K562 (cell line): Measurements from ENCODE around the gene RAE1. TPM values are rescaled to one million over a fixed set of nuclear protein-coding genes. Genes with fewer than 3 reads are reported as not detected.
A peak's percentile ranks its signal among the peaks of the same experiment; 100 is the strongest.

ENCODE experiments used
- ATF7 ChIP-seq: fragments of 450-650 bp; IDR thresholded peaks from 2 replicates; pipeline ENCODE4 v1.7.1; 2014; ENCODE audit warnings: mild to moderate bottlenecking, moderate library complexity
- ETV6 ChIP-seq, 3 experiments: fragments of 150-350 bp in 1 of 3; sonication (generic) in 1 of 3; formaldehyde crosslinking in 1 of 3; IDR thresholded peaks; 2 replicates each; pipeline versions ENCODE4 v1.6.1 to v1.8.0; 2014 to 2022; ENCODE audit warnings: borderline replicate concordance in 2 of 3, low read depth in 2 of 3, antibody characterized with exemption in 1 of 3, low read length in 1 of 3, mild to moderate bottlenecking in 1 of 3, missing genetic modification reagents in 1 of 3
- HMGN3 ChIP-seq: IDR thresholded peaks from 2 replicates; pipeline ENCODE4 v1.6.1; 2011; ENCODE audit warnings: borderline replicate concordance, low read depth, mild to moderate bottlenecking, mixed read lengths, low read length; ENCODE audit not compliant: insufficient read length; ENCODE audit errors: extremely low read depth
- MXI1 ChIP-seq: IDR thresholded peaks from 2 replicates; pipeline ENCODE4 v1.6.1; 2011; ENCODE audit warnings: low read depth, mild to moderate bottlenecking, improper control_type of control experiment, low read length
- PBX2 ChIP-seq, 2 experiments: IDR thresholded peaks in 1 of 2; conservative IDR thresholded peaks in 1 of 2; 2 replicates each; pipeline ENCODE4 v1.6.1; 2016; ENCODE audit warnings: low read depth in 2 of 2, mild to moderate bottlenecking in 1 of 2, missing compliant biosample characterization in 1 of 2, missing genetic modification characterization in 1 of 2, moderate library complexity in 1 of 2
- PHF8 ChIP-seq: fragments of 200-600 bp; sonication (generic); IDR thresholded peaks from 2 replicates; pipeline ENCODE4 v1.6.1; 2012; ENCODE audit warnings: mixed run types, mild to moderate bottlenecking, inconsistent platforms, low read length, moderate library complexity, borderline replicate concordance
- SIN3A ChIP-seq, 2 experiments: fragments of 150-350 bp in 1 of 2; IDR thresholded peaks; 2 replicates each; pipeline ENCODE4 v1.6.1; 2011 to 2016; ENCODE audit warnings: borderline replicate concordance in 2 of 2, low read depth in 2 of 2, low read length in 2 of 2, mild to moderate bottlenecking in 2 of 2, moderate library complexity in 2 of 2; ENCODE audit not compliant: control insufficient read depth in 1 of 2
- ZKSCAN1 ChIP-seq: fragments of 150-350 bp; IDR thresholded peaks from 2 replicates; pipeline ENCODE4 v1.6.1; 2016; ENCODE audit warnings: low read depth, low read length
- ZNF583 ChIP-seq: fragments of 250-450 bp; sonication (Bioruptor Pico); IDR thresholded peaks from 2 replicates; pipeline ENCODE4 v1.4.0; 2020
- polyA plus RNA-seq, 8 experiments: library from polyadenylated mRNA; depleted of rRNA in 4 of 8; stranded (reverse) in 5 of 8; unstranded in 3 of 8; fragments of >200 nt; fragmentation: Nextera tagmentation in 2 of 8; fragmentation: Illumina TruSeq in 1 of 8; extraction: Ambion mirVana in 2 of 8; extraction: Trizol in 1 of 8; gene quantifications; 2 replicates each; pipeline versions ENCODE4 v1.2.1 to v1.2.3, GENCODE V29; 2011 to 2014; ENCODE audit warnings: inconsistent platforms in 1 of 8, missing spikeins in 1 of 8
- total RNA-seq, 7 experiments: library from RNA; depleted of rRNA in 6 of 7; stranded (reverse); fragments of >200 nt in 6 of 7; fragmentation: Illumina TruSeq in 2 of 7; extraction: Trizol in 2 of 7; gene quantifications; 2 replicates each; pipeline versions ENCODE4 v1.2.1 to v1.2.3, GENCODE V29; 2011 to 2021; ENCODE audit warnings: low replicate concordance in 1 of 7
- TF ChIP-seq, protein P1 (sequence below), 2 experiments: fragments of 200-800 bp in 1 of 2; sonication (Bioruptor generic) in 1 of 2; sonication (generic) in 1 of 2; formaldehyde crosslinking in 1 of 2; IDR thresholded peaks in 1 of 2; conservative IDR thresholded peaks in 1 of 2; 2 replicates each; pipeline versions ENCODE4 v1.5.0 to v1.6.1; 2016 to 2020; ENCODE audit warnings: missing compliant biosample characterization in 1 of 2, missing genetic modification characterization in 1 of 2, missing genetic modification reagents in 1 of 2
- TF ChIP-seq, protein P2 (sequence below): fragments of 450-650 bp; IDR thresholded peaks from 2 replicates; pipeline ENCODE4 v1.6.1; 2018; ENCODE audit not compliant: partially characterized antibody
- TF ChIP-seq, protein P3 (sequence below): IDR thresholded peaks from 2 replicates; pipeline ENCODE4 v1.6.1; 2011; ENCODE audit warnings: borderline replicate concordance, low read depth, mild to moderate bottlenecking, moderate library complexity, low read length; ENCODE audit not compliant: insufficient read depth, poor library complexity, severe bottlenecking

RAE1 gene
- total and polyA plus RNA-seq, 9 of the 15 experiments (the other 6 are each of a cell fraction or from before 2014, with no cell fraction given) = 33.7 to 248 (median 77.7) TPM

- TF ChIP-seq ETV6 (IDR thresholded peaks at IDR 0.05; ENCODE audit: borderline replicate concordance in 1 of 2, low read depth in 2 of 2, low read length in 1 of 2) (0 out of 4 replicates have a peak, but pooled peaks of 1 of the 2 experiments have one; percentile 11), ETV6 (CRISPR knock-in tag; IDR thresholded peaks at IDR 0.05; ENCODE audit: borderline replicate concordance) (no peak), ATF7 (peak; percentile 70), ZNF583 (CRISPR knock-in tag) (0 out of 2 replicates have a peak, but pooled peaks have one; percentile 23), MXI1 (peak; percentile 46; the same call in 1 of the 2 replicates), PBX2 (CRISPR knock-in tag; IDR thresholded peaks at IDR 0.05; ENCODE audit: low read depth) (no peak), PBX2 (tag; conservative IDR thresholded peaks at IDR 0.05; ENCODE audit: low read depth) (peak; percentile 71), PHF8 (peak; percentile 51; the same call in 1 of the 2 replicates), ZKSCAN1 (peak; percentile 30; the same call in 1 of the 2 replicates), HMGN3 (peak; percentile 41), SIN3A (IDR thresholded peaks at IDR 0.05; ENCODE audit: borderline replicate concordance in 2 of 2, control insufficient read depth in 1 of 2, low read depth in 2 of 2, low read length in 2 of 2) (peak in 1 of 2 experiments; percentile 72; a peak in 1 of 4 replicates)
- TF ChIP-seq, protein P1, sequence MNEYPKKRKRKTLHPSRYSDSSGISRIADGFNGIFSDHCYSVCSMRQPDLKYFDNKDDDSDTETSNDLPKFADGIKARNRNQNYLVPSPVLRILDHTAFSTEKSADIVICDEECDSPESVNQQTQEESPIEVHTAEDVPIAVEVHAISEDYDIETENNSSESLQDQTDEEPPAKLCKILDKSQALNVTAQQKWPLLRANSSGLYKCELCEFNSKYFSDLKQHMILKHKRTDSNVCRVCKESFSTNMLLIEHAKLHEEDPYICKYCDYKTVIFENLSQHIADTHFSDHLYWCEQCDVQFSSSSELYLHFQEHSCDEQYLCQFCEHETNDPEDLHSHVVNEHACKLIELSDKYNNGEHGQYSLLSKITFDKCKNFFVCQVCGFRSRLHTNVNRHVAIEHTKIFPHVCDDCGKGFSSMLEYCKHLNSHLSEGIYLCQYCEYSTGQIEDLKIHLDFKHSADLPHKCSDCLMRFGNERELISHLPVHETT (CRISPR knock-in tag; conservative IDR thresholded peaks at IDR 0.05 in 1 of 2, IDR thresholded peaks at IDR 0.05 in 1 of 2) = peak in 1 of 2 experiments; percentile 72; a peak in 2 of 4 replicates
- TF ChIP-seq, protein P2, sequence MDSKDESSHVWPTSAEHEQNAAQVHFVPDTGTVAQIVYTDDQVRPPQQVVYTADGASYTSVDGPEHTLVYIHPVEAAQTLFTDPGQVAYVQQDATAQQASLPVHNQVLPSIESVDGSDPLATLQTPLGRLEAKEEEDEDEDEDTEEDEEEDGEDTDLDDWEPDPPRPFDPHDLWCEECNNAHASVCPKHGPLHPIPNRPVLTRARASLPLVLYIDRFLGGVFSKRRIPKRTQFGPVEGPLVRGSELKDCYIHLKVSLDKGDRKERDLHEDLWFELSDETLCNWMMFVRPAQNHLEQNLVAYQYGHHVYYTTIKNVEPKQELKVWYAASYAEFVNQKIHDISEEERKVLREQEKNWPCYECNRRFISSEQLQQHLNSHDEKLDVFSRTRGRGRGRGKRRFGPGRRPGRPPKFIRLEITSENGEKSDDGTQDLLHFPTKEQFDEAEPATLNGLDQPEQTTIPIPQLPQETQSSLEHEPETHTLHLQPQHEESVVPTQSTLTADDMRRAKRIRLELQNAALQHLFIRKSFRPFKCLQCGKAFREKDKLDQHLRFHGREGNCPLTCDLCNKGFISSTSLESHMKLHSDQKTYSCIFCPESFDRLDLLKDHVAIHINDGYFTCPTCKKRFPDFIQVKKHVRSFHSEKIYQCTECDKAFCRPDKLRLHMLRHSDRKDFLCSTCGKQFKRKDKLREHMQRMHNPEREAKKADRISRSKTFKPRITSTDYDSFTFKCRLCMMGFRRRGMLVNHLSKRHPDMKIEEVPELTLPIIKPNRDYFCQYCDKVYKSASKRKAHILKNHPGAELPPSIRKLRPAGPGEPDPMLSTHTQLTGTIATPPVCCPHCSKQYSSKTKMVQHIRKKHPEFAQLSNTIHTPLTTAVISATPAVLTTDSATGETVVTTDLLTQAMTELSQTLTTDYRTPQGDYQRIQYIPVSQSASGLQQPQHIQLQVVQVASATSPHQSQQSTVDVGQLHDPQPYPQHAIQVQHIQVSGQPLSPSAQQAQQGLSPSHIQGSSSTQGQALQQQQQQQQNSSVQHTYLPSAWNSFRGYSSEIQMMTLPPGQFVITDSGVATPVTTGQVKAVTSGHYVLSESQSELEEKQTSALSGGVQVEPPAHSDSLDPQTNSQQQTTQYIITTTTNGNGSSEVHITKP = peak; percentile 26
- TF ChIP-seq, protein P3, sequence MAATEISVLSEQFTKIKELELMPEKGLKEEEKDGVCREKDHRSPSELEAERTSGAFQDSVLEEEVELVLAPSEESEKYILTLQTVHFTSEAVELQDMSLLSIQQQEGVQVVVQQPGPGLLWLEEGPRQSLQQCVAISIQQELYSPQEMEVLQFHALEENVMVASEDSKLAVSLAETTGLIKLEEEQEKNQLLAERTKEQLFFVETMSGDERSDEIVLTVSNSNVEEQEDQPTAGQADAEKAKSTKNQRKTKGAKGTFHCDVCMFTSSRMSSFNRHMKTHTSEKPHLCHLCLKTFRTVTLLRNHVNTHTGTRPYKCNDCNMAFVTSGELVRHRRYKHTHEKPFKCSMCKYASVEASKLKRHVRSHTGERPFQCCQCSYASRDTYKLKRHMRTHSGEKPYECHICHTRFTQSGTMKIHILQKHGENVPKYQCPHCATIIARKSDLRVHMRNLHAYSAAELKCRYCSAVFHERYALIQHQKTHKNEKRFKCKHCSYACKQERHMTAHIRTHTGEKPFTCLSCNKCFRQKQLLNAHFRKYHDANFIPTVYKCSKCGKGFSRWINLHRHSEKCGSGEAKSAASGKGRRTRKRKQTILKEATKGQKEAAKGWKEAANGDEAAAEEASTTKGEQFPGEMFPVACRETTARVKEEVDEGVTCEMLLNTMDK = peak; percentile 65
Observed at GRCh38 chr20:57388953-57389694, 38.1 kb downstream of the RAE1 start (continued).
